Measurements from ENCODE around the gene MYORG.

GRCh38 chr9:34413231-34413852, 36.6 kb upstream of the MYORG start:
- TF ChIP-seq POLR2A (IDR thresholded peaks at IDR 0.05) (no peak), CTCF (IDR thresholded peaks at IDR 0.05) (no peak)
